GM21515 (cell line): ENCODE results near the gene DAB2IP.

Experiments
- ATAC-seq: cut with Tn5 transposase; IDR thresholded peaks from one replicate; pipeline ENCODE4 v1.9.1; 2021; ENCODE audit not compliant: unreplicated experiment

Gene DAB2IP

GRCh38 chr9:121683652-121684051 lies 32.2 kb downstream of the DAB2IP start:
- no peak for ATAC-seq

GRCh38 chr9:121684381-121685145 lies 33.1 kb downstream of the DAB2IP start:
- ATAC-seq: no peak

GRCh38 chr9:121685146-121685794 lies 33.8 kb downstream of the DAB2IP start:
- ATAC-seq: no peak

- no peak for ATAC-seq
Observed at GRCh38 chr9:121685795-121686377, 34.5 kb downstream of the DAB2IP start.

- peak; percentile 83 for ATAC-seq
Observed at GRCh38 chr9:121686930-121687541, 35.6 kb downstream of the DAB2IP start.

- ATAC-seq: no peak
Observed at GRCh38 chr9:121688146-121688680, 36.8 kb downstream of the DAB2IP start.

- ATAC-seq: no peak
Observed at GRCh38 chr9:121688681-121689080, 37.2 kb downstream of the DAB2IP start.

- no peak for ATAC-seq
Observed at GRCh38 chr9:121689461-121690157, 38.2 kb downstream of the DAB2IP start.

- ATAC-seq: no peak
Observed at GRCh38 chr9:121690316-121690715, 38.9 kb downstream of the DAB2IP start.

- no peak for ATAC-seq
Observed at GRCh38 chr9:121690766-121691165, 39.3 kb downstream of the DAB2IP start.

- no peak for ATAC-seq
Observed at GRCh38 chr9:121691890-121692289, 40.5 kb downstream of the DAB2IP start.

GRCh38 chr9:121692606-121693387 lies 41.4 kb downstream of the DAB2IP start:
- ATAC-seq: no peak

- no peak for ATAC-seq
Observed at GRCh38 chr9:121693388-121693670, 41.9 kb downstream of the DAB2IP start.

- no peak for ATAC-seq
Observed at GRCh38 chr9:121694001-121694400, 42.6 kb downstream of the DAB2IP start.

GRCh38 chr9:121694600-121694999 lies 43.2 kb downstream of the DAB2IP start:
- ATAC-seq: no peak

GRCh38 chr9:121696930-121697329 lies 45.5 kb downstream of the DAB2IP start:
- ATAC-seq: no peak

- peak; percentile 67 for ATAC-seq
Observed at GRCh38 chr9:121698627-121699570, 47.5 kb downstream of the DAB2IP start.

- ATAC-seq: no peak
Observed at GRCh38 chr9:121699571-121700164, 48.2 kb downstream of the DAB2IP start.
